Caki2 (cell line): ENCODE data around the gene TNFSF13. TPM values are rescaled to one million over a fixed set of nuclear protein-coding genes. Genes with fewer than 3 reads are reported as not detected.
"Not testable (repeated sequence)": the region's sequence is repeated elsewhere in the genome, so short reads cannot be mapped to it uniquely, and the experiment has no call there.

Experiments
- DNase-seq: peaks from one replicate; pipeline ENCODE4 v3.0.0-alpha.2; 2015; ENCODE audit warnings: low read depth
- in situ Hi-C: cut with HindIII; loops from 2 replicates; pipeline ENCODE4 v1.10.0; 2016; ENCODE audit warnings: low sequenced_read_pairs, low pct_unique_long_range_greater_than_20kb, mixed read lengths
- total RNA-seq: library from RNA; depleted of rRNA; stranded (reverse); fragments of >200 nt; shearing (Covaris generic); gene quantifications from 2 replicates; pipeline ENCODE4 v1.2.3, GENCODE V29; 2014; ENCODE audit warnings: low replicate concordance; rRNA removed

The TNFSF13 gene
- total RNA-seq, 1 experiment from 2014 or later, result 5.1 TPM

GRCh38 chr17:7586673-7587419 lies 28.3 kb downstream of the TNFSF13 start:
- no peak for DNase-seq
- in situ Hi-C loops, result no loop called here

DNA sequence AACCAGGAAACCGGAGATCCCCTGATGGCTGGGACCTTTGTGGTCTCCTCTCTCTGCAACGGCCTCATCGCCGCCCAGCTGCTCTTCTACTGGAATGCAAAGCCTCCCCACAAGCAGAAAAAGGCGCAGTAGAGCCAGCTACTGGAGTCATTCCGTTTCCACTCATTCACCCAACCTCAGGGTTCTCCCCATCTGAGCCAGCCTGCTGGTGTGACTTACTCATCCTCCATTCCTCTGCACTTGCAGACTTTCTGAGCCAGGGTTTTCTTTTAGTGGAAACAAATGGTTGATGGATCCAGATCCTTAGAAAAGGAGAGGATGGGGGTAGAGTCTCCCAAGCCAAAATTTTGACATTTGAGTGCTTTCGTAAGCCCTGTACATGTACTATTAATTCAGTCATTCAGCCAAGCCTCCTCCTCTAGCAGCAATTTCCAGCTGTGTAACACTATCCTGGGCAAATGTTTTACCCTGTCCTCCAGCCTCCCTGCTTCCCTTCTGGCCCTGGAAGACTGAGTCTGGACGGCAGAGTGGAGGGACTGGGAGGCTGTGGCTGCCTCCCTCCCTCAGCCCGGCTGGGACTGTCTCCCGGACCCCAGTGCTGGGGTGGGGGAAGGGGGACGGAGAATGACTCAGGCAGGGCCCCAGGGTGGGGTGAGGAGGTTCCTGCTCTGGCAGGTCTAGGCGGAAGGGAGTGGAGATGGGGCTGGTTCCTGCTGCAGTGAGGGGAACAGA lies 29.0 kb downstream of the TNFSF13 start:
- no peak for DNase-seq
- in situ Hi-C loops, result no loop called here

DNA sequence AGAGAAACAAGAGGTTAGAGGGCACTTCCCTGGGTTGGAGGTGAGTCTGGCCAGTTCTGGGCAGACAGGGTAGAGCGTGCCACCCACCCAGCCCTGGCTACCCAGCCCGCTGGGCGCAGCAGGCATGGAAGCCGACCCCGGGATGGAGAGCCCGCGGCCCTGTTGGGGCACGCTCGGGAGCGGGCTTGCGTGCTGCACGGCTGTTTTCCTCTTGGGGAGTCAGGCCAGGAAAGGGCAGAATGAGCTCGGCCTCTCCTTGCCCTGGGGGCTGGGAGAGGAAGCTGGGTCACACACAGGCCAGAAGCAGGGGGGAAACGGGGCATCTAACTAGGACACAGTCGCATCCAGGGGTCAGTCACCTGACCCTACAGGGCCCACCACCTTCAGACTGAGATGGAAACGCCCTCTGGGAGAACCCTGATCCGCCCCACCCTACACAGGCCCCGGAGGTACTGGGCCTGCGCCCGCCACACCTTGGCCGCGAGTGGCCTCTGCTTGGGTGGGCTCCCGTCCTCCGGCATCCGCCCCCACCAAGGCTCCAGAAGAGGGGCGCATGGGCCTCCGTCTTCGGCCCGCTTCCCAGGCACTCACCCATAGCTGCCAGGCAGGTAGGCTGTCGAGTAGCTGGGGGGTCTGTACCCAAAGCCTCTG lies 30.1 kb downstream of the TNFSF13 start:
- no peak for DNase-seq
- in situ Hi-C loops, result no loop called here

DNA sequence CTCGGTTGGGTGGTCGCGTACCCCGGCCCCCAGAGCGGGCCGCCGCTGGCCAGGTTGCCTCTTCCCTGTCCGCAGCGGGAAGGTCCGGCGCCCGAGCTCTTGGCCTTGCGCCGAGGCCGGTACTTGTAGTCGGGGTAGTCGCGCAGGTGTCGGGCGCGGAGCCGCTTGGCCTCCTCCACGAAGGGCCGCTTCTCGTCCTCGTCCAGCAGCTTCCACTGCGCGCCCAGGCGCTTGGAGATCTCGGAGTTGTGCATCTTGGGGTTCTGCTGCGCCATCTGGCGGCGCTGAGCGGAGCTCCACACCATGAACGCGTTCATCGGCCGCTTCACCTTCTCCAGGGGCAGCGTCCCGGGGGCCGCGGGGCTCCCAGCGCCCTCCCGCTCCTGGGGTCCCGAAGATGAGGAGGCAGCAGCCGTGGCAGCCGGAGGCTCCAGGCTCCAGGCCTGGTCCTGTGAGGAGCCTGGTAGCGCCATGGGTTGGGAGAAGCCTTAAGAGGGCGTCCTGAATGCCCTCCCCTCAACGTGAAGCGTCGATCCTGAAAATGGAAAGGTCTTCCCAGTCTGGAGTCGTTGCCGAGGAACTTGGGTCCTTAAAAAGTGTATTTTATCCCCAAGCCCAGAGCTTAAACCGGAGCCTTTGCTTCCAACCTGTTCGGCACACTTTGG lies 30.8 kb downstream of the TNFSF13 start:
- DNase-seq, result no peak
- in situ Hi-C loops, result no loop called here

DNA sequence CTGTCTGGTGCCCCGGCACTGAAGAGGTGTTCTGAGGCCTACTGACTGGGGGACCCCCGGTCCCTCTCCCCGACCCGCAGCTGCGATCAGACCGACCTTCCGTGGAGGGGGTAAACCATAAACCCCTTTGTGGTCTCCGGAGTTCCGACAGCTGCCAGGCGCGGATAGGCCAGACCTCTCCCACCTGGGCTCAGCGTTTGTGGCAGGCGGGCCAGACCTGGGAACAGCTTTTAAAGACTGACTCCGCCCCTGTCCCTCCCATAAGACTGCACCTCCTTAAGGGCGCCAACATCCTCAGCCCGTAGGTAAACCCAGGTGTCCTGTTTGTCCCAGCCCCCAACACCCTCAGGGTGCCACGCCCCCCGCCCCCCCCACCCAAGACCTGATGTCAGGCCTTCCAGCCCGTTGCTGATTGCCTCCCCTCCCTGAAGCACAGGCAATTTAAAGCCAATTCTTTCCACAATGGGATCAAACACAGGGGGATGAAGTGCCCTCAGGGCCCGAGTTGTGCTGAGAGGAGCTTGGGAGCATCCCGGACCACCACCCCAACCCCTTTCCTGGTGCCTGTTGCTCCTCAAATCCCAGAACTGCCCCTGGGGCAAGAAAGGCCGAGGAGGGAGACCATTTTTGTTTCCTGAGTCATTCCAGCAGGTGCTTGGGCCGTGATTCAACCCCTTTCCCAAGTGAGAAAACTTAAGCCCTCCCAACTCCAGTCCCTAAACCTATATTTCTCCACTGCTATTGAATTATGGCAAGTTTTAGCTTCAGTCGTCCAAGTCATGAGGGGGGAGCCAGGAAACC lies 31.5 kb downstream of the TNFSF13 start, which contains the start of gene SOX15:
SOX15 (minus strand) TSS at position 204 of the 801 bp plus-strand sequence. CDS start 418 bp downstream, outside the sequence.
- DNase-seq, result no peak
- in situ Hi-C loops, result no loop called here

GRCh38 chr17:7590743-7591142 lies 32.2 kb downstream of the TNFSF13 start:
- in situ Hi-C loops, result no loop called here
- no peak for DNase-seq

GRCh38 chr17:7591596-7591995 lies 33.0 kb downstream of the TNFSF13 start:
- in situ Hi-C loops, result no loop called here
- no peak for DNase-seq

DNA sequence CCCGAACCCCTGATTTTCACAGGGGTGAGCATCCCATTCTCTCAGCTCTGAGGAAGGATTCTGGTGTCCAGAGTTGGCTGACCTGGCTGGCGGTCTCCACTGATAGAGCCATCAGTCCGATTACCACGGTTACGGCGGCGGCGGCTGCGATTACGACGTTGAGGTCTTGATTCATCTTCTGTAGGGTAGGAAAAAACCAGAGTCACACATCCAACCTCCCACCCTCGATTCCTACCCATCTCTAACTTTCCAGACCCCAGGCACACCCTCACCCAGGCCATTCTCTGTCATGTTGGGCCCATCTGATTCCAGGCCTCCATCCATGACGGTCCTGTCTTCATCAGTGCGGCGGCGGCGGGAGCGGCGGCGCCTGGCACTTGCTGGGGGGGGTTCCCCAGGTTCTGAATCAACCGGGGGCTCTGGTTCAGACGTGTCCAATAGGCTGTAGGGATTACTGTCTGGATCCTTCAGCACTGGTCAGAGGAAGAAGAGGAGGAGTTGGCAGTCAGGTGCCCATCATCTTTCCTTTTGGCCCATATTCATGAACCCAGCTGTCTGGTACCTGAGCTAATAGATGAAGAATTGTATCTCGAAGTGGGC lies 34.0 kb downstream of the TNFSF13 start:
- in situ Hi-C loops, result no loop called here
- DNase-seq, result no peak

GRCh38 chr17:7593296-7593695 lies 34.7 kb downstream of the TNFSF13 start:
- in situ Hi-C loops, result no loop called here
- no peak for DNase-seq

DNA sequence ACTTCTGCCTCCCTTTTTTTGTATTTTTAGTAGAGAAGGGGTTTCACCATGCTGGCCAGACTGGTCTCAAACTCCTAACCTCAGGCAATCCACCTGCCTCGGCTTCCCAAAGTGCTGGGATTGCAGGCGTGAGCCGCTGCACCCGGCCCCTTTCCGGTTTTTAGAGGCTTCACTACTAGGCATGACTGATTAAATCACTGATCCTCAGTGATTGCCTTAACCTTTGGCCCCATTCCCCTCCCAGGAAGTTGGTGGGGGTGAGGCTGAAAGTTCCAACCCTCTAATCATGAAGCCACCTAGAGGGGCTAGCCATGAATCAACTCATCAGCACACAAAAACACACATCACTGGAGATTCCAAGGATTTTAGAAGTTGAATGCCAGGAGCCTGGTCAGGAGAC lies 39.0 kb downstream of the TNFSF13 start:
- in situ Hi-C loops, DNase-seq: not testable (repeated sequence)

DNA sequence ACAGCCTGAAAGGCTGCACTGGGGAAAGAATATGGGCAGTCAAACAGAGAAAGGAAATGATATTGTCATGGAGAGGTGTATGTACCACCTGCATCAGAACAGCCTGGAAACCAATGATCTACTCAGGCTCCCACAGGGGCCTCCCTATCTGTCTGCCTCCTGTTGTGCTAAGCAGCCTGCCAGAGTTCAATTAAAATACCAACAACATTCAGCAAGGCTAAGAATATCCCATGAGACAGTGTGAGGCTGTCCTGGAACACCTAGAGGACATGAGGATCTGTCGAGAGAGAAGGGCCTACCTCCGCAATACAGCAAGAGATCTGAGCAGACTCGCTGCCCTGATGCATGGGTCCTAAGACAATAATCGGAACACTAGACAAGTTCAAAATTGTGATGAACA lies 47.7 kb downstream of the TNFSF13 start:
- in situ Hi-C loops, result no loop called here

GRCh38 chr17:7610641-7611040 lies 52.1 kb downstream of the TNFSF13 start:
- DNase-seq, result no peak
- in situ Hi-C loops, result no loop called here

More for the DNA sequence above, 47.7 kb downstream of the TNFSF13 start:
- DNase-seq, result no peak

Other genes with a start within 250 kb of the TNFSF13 start
- 51.1 and 56.4 TPM in 2 replicates for gene GPS2, start 243.4 kb upstream of the TNFSF13 start, total RNA-seq
- gene NEURL4, start 229.4 kb upstream of the TNFSF13 start, total RNA-seq, result 15.0 and 17.9 TPM in 2 replicates
- 2.3 and 26.4 TPM in 2 replicates for gene ACAP1, start 222.2 kb upstream of the TNFSF13 start, total RNA-seq
- gene KCTD11, start 206.6 kb upstream of the TNFSF13 start, total RNA-seq, result 17.2 and 23.2 TPM in 2 replicates
- gene TMEM95, start 203.6 kb upstream of the TNFSF13 start, total RNA-seq, result not detected in 2 replicates
- gene TNK1, start 177.7 kb upstream of the TNFSF13 start, total RNA-seq, result 1.8 and 2.9 TPM in 2 replicates
- 5.6 and 14.4 TPM in 2 replicates for gene PLSCR3, start 164.2 kb upstream of the TNFSF13 start, total RNA-seq
- 132 and 200 TPM in 2 replicates for gene TMEM256, start 154.7 kb upstream of the TNFSF13 start, total RNA-seq
- gene NLGN2, start 150.9 kb upstream of the TNFSF13 start, total RNA-seq, result 1.1 TPM in 1 of 2 replicates, not detected in the other
- not detected in 2 replicates for gene SPEM1, start 138.4 kb upstream of the TNFSF13 start, total RNA-seq
- gene SPEM2, start 133.1 kb upstream of the TNFSF13 start, total RNA-seq, result not detected in 2 replicates
- gene SPEM3, start 129.9 kb upstream of the TNFSF13 start, total RNA-seq, result not detected in 2 replicates
- gene TMEM102, start 123.3 kb upstream of the TNFSF13 start, total RNA-seq, result 2.9 and 6.7 TPM in 2 replicates
- 0.06 and 0.98 TPM in 2 replicates for gene FGF11, start 119.2 kb upstream of the TNFSF13 start, total RNA-seq
- gene CHRNB1, start 113.7 kb upstream of the TNFSF13 start, total RNA-seq, result 4.0 and 11.0 TPM in 2 replicates
- gene ZBTB4, start 79.1 kb upstream of the TNFSF13 start, total RNA-seq, result 4.6 and 5.8 TPM in 2 replicates
- gene SLC35G6, start 77.3 kb upstream of the TNFSF13 start, total RNA-seq, result not detected in 2 replicates
- gene POLR2A, start 74.4 kb upstream of the TNFSF13 start, total RNA-seq, result 10.9 and 11.8 TPM in 2 replicates
- 0.24 TPM in 1 of 2 replicates, not detected in the other for gene TNFSF12, start 9.7 kb upstream of the TNFSF13 start, total RNA-seq
- 105 and 115 TPM in 2 replicates for gene SENP3, start 3.2 kb downstream of the TNFSF13 start, total RNA-seq
- 57.9 and 93.2 TPM in 2 replicates for gene CD68, start 20.9 kb downstream of the TNFSF13 start, total RNA-seq
- 96.4 and 130 TPM in 2 replicates for gene MPDU1, start 25.1 kb downstream of the TNFSF13 start, total RNA-seq
- not detected in 2 replicates for gene SOX15, start 31.3 kb downstream of the TNFSF13 start, total RNA-seq
- 45.5 and 48.8 TPM in 2 replicates for gene FXR2, start 56.1 kb downstream of the TNFSF13 start, total RNA-seq
- gene SAT2, start 69.1 kb downstream of the TNFSF13 start, total RNA-seq, result 49.8 and 51.8 TPM in 2 replicates
- gene SHBG, start 71.4 kb downstream of the TNFSF13 start, total RNA-seq, result 0.20 TPM in 1 of 2 replicates, not detected in the other
- gene ATP1B2, start 92.2 kb downstream of the TNFSF13 start, total RNA-seq, result not detected in 2 replicates
- gene TP53, start 128.7 kb downstream of the TNFSF13 start, total RNA-seq, result 24.4 and 27.3 TPM in 2 replicates
- 18.6 and 23.1 TPM in 2 replicates for gene WRAP53, start 129.7 kb downstream of the TNFSF13 start, total RNA-seq
- gene EFNB3, start 146.5 kb downstream of the TNFSF13 start, total RNA-seq, result not detected in 2 replicates
- gene DNAH2, start 159.0 kb downstream of the TNFSF13 start, total RNA-seq, result 1.0 TPM in 1 of 2 replicates, not detected in the other